Type B pancreatic cell (in vitro differentiated cells): ENCODE measurements around the gene RO60. TPM values are rescaled to one million over a fixed set of nuclear protein-coding genes. Genes with fewer than 3 reads are reported as not detected.

Experiments used
- DNase-seq: peaks from one replicate; pipeline ENCODE4 v3.0.0; 2021; ENCODE audit warnings: mixed read lengths; ENCODE audit not compliant: unreplicated experiment; ENCODE audit errors: extremely low spot score
- H3K27ac Mint-ChIP-seq: 2 replicates; pipeline ENCODE4 v1.8.0; 2021; ENCODE audit warnings: mild to moderate bottlenecking, mixed read lengths
- H3K27me3 Mint-ChIP-seq: 2 replicates; pipeline ENCODE4 v1.8.0; 2021; ENCODE audit warnings: mixed read lengths
- H3K36me3 Mint-ChIP-seq: 2 replicates; pipeline ENCODE4 v1.8.0; 2021; ENCODE audit warnings: mixed read lengths
- H3K4me1 Mint-ChIP-seq: one replicate; pipeline ENCODE4 v1.8.0; 2021; ENCODE audit warnings: mixed read lengths; ENCODE audit not compliant: unreplicated experiment
- H3K4me3 Mint-ChIP-seq: 2 replicates; pipeline ENCODE4 v1.8.0; 2021; ENCODE audit warnings: mild to moderate bottlenecking, mixed read lengths
- H3K9me3 Mint-ChIP-seq: 2 replicates; pipeline ENCODE4 v1.8.0; 2021; ENCODE audit warnings: mixed read lengths
- total RNA-seq: library from RNA; stranded (reverse); gene quantifications from 2 replicates; pipeline ENCODE4 v1.2.1, GENCODE V29; 2021; ENCODE audit warnings: low replicate concordance
- TF ChIP-seq, protein P1 (sequence below): fragments of 200-600 bp; sonication (generic); conservative IDR thresholded peaks from 2 replicates; pipeline ENCODE4 v1.5.0; 2021; ENCODE audit warnings: antibody characterized with exemption, mild to moderate bottlenecking

RO60 gene
- total RNA-seq, 1 donor from 2014 or later: 90.5 TPM

DNA sequence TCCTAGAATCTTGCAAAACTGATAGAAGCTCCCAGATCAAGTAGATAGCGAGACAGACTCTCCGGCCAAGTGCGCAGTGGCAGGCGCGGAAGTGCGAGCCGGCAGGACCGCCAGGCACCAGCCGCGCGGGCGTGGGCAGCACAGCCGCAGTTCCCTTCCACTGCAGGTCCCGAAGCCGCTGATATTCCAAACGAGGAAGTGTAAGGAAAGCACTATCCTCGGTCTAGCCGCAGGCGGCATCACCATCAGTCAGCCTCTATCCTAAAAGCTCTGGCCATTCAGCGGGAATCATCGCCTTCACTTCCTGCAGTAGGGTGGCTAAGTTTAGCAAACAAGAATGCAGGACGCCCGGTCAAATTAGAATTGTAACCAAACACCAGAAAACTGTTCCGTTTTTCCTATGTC lies 45.1 kb downstream of the RO60 start:
- no peaks in the 10 kb centered on the region for H3K9me3 Mint-ChIP-seq
- TF ChIP-seq, protein P1, sequence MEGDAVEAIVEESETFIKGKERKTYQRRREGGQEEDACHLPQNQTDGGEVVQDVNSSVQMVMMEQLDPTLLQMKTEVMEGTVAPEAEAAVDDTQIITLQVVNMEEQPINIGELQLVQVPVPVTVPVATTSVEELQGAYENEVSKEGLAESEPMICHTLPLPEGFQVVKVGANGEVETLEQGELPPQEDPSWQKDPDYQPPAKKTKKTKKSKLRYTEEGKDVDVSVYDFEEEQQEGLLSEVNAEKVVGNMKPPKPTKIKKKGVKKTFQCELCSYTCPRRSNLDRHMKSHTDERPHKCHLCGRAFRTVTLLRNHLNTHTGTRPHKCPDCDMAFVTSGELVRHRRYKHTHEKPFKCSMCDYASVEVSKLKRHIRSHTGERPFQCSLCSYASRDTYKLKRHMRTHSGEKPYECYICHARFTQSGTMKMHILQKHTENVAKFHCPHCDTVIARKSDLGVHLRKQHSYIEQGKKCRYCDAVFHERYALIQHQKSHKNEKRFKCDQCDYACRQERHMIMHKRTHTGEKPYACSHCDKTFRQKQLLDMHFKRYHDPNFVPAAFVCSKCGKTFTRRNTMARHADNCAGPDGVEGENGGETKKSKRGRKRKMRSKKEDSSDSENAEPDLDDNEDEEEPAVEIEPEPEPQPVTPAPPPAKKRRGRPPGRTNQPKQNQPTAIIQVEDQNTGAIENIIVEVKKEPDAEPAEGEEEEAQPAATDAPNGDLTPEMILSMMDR: no peak
- H3K4me1 Mint-ChIP-seq: peaks cover 22% of the 10 kb centered on the region
- H3K36me3 Mint-ChIP-seq: no peaks in the 10 kb centered on the region
- no peak for DNase-seq
- no peaks in the 10 kb centered on the region for H3K27me3 Mint-ChIP-seq
- H3K27ac Mint-ChIP-seq: peak overlapping the region; percentile 91
- H3K4me3 Mint-ChIP-seq: peak overlapping the region; percentile 96

GRCh38 chr1:193104907-193105820 lies 45.8 kb downstream of the RO60 start, which contains the start of gene GLRX2:
GLRX2 (minus strand) TSS chr1:193105414; CDS start chr1:193105382, 32 bp downstream.
- Mint-ChIP-seq H3K4me3 (peak within 1 kb of the TSS; percentile 96), H3K27me3 (no peaks in the 10 kb centered on the region), H3K27ac (peak within 1 kb of the TSS; percentile 91), H3K9me3 (no peaks in the 10 kb centered on the region), H3K4me1 (peaks cover 22% of the 10 kb centered on the region), H3K36me3 (no peaks in the 10 kb centered on the region)
- peak; percentile 85 for DNase-seq
- TF ChIP-seq, protein P1: peak; percentile 17

GRCh38 chr1:193105821-193106177 lies 46.4 kb downstream of the RO60 start:
- Mint-ChIP-seq H3K4me1 (peaks cover 22% of the 10 kb centered on the region), H3K9me3 (no peaks in the 10 kb centered on the region), H3K27ac (peak overlapping the region; percentile 91), H3K27me3 (no peaks in the 10 kb centered on the region), H3K4me3 (peak overlapping the region; percentile 96), H3K36me3 (no peaks in the 10 kb centered on the region)
- TF ChIP-seq, protein P1: no peak
- DNase-seq: no peak

DNA sequence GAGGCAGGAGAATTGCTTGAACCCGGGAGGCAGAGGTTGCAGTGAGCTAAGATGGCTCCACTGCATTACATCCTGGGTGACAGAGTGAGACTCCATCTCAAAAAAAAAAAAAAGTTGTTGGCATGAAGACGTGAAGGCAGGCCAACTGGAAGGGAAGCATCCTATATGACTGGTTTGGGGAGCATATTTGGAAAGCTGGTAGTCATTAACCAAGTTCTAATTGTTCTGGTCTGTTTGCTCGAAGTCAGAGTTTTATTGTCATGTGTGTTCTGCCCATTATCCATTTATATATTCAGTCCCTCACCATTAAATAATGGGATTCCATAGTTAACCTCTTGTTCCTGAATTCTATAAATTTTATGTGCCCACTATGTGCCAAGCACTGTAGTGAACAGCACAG lies 49.1 kb downstream of the RO60 start:
- Mint-ChIP-seq H3K36me3 (no peaks in the 10 kb centered on the region), H3K27ac (no peak overlapping the region), H3K9me3 (no peaks in the 10 kb centered on the region), H3K4me3 (no peak overlapping the region), H3K4me1 (peaks cover 20% of the 10 kb centered on the region), H3K27me3 (no peaks in the 10 kb centered on the region)
- DNase-seq: no peak
- TF ChIP-seq, protein P1: no peak

Other genes with a start within 250 kb of the RO60 start
- gene UCHL5, start 252 bp upstream of the RO60 start, total RNA-seq: 23.8 and 31.3 TPM in 2 replicates
- gene GLRX2, start 45.8 kb downstream of the RO60 start, total RNA-seq: 13.9 and 18.9 TPM in 2 replicates
- 43.3 and 57.5 TPM in 2 replicates for gene CDC73, start 62.4 kb downstream of the RO60 start, total RNA-seq
- 3.2 and 3.6 TPM in 2 replicates for gene B3GALT2, start 127.0 kb downstream of the RO60 start, total RNA-seq